SK-N-SH (cell line): ENCODE results near the gene ACSF3. TPM values are rescaled to one million over a fixed set of nuclear protein-coding genes. Genes with fewer than 3 reads are reported as not detected.

Experiments
- CTCF ChIA-PET: fragments of 300-600, 350-600 bp; formaldehyde crosslinking; extraction: SDS; loops from one replicate; lab custom pipeline; 2021; lab: Yijun Ruan, JAX
- POLR2A ChIA-PET: fragments of 350-600 bp; sonication (Branson Sonifier 250); formaldehyde crosslinking; extraction: SDS; loops from one replicate; lab custom pipeline; 2020; ENCODE audit warnings: antibody characterized with exemption, inconsistent platforms; lab: Yijun Ruan, JAX
- DNase-seq: peaks from one replicate; pipeline ENCODE4 v3.0.0; 2012
- H2AFZ ChIP-seq: fragments of 200-600 bp; sonication (generic); 2 replicates; pipeline ENCODE4 v1.8.1; 2016; ENCODE audit warnings: antibody characterized with exemption, mild to moderate bottlenecking, low read depth
- H3F3A ChIP-seq: fragments of 200-600 bp; sonication (generic); replicated peaks from 2 replicates; pipeline ENCODE3; 2016; ENCODE audit warnings: antibody characterized with exemption, mild to moderate bottlenecking; ENCODE audit not compliant: insufficient read depth
- H3K27ac ChIP-seq, 2 experiments: fragments of 200-500 bp in 1 of 2; fragments of 200-600 bp in 1 of 2; sonication (Bioruptor generic) in 1 of 2; sonication (generic), shearing (Covaris generic) in 1 of 2; 2 replicates each; pipeline versions ENCODE4 v1.5.1 to v1.6.1; 2014 to 2016; ENCODE audit warnings: low read depth in 2 of 2, inconsistent platforms in 1 of 2, low read length in 1 of 2, mild to moderate bottlenecking in 1 of 2, mixed read lengths in 1 of 2
- H3K27me3 ChIP-seq: fragments of 200-600 bp; sonication (generic), shearing (Covaris generic); 2 replicates; pipeline ENCODE4 v1.6.1; 2016; ENCODE audit warnings: mixed run types; ENCODE audit not compliant: insufficient read depth
- H3K36me3 ChIP-seq, 2 experiments: fragments of 200-500 bp in 1 of 2; fragments of 200-600 bp in 1 of 2; sonication (Bioruptor generic) in 1 of 2; sonication (generic) in 1 of 2; replicated peaks in 1 of 2; 2 replicates each; pipeline versions ENCODE3 to v1.5.1; 2014 to 2016; ENCODE audit warnings: low read length in 1 of 2, mild to moderate bottlenecking in 1 of 2; ENCODE audit not compliant: insufficient read depth in 2 of 2, control insufficient read depth in 1 of 2
- H3K4me1 ChIP-seq, 2 experiments: fragments of 200-500 bp in 1 of 2; fragments of 200-600 bp in 1 of 2; sonication (Bioruptor generic) in 1 of 2; sonication (generic), shearing (Covaris generic) in 1 of 2; 2 replicates each; pipeline versions ENCODE4 v1.5.1 to v1.6.1; 2014 to 2016; ENCODE audit warnings: low read depth in 1 of 2, low read length in 1 of 2, mixed run types in 1 of 2; ENCODE audit not compliant: insufficient read depth in 2 of 2, control insufficient read depth in 1 of 2
- H3K4me2 ChIP-seq: fragments of 200-600 bp; sonication (generic), shearing (Covaris generic); 2 replicates; pipeline ENCODE4 v1.6.1; 2017; ENCODE audit warnings: mixed run types
- H3K4me3 ChIP-seq, 2 experiments: fragments of 200-500 bp in 1 of 2; fragments of 200-600 bp in 1 of 2; sonication (Bioruptor generic) in 1 of 2; sonication (generic), shearing (Covaris generic) in 1 of 2; 2 replicates each; pipeline versions ENCODE4 v1.5.1 to v1.8.1; 2014 to 2016; ENCODE audit warnings: low read depth in 2 of 2, inconsistent platforms in 1 of 2, low read length in 1 of 2, mild to moderate bottlenecking in 1 of 2, mixed read lengths in 1 of 2, moderate library complexity in 1 of 2
- H3K79me2 ChIP-seq: fragments of 200-600 bp; sonication (generic); 2 replicates; pipeline ENCODE4 v1.8.1; 2017; ENCODE audit warnings: mild to moderate bottlenecking; ENCODE audit not compliant: insufficient read depth
- H3K9ac ChIP-seq: fragments of 200-600 bp; sonication (generic); 2 replicates; pipeline ENCODE4 v1.6.1; 2017; ENCODE audit warnings: mixed run types
- H3K9me2 ChIP-seq: fragments of 200-600 bp; sonication (generic); 2 replicates; pipeline ENCODE4 v1.6.1; 2017; ENCODE audit warnings: mixed run types
- H3K9me3 ChIP-seq: fragments of 200-600 bp; sonication (generic); 2 replicates; pipeline ENCODE4 v1.6.1; 2017; ENCODE audit warnings: mixed run types, mild to moderate bottlenecking, moderate library complexity
- H4K20me1 ChIP-seq: fragments of 200-600 bp; sonication (generic); 2 replicates; pipeline ENCODE4 v1.6.1; 2017; ENCODE audit warnings: mild to moderate bottlenecking, mixed run types; ENCODE audit not compliant: insufficient read depth
- CTCF ChIP-seq: fragments of 200-600 bp; sonication (generic); IDR thresholded peaks from 2 replicates; pipeline ENCODE4 v1.6.1; 2017; ENCODE audit warnings: antibody characterized with exemption, mild to moderate bottlenecking, moderate library complexity
- ELF1 ChIP-seq: IDR thresholded peaks from 2 replicates; pipeline ENCODE4 v1.4.0; 2012
- EZH2phosphoT487 ChIP-seq: fragments of 200-600 bp; sonication (generic); IDR thresholded peaks from 2 replicates; pipeline ENCODE4 v1.6.1; 2017; ENCODE audit warnings: low read depth, mixed run types, mild to moderate bottlenecking, antibody characterized with exemption, moderate library complexity, borderline replicate concordance
- FOSL2 ChIP-seq: IDR thresholded peaks from 2 replicates; pipeline ENCODE4 v1.4.0; 2012; ENCODE audit warnings: low read depth, mild to moderate bottlenecking, moderate library complexity, borderline replicate concordance
- FOXJ3 ChIP-seq: sonication (generic); formaldehyde crosslinking; IDR thresholded peaks from 2 replicates; pipeline ENCODE4 v1.5.1; 2020; ENCODE audit warnings: mild to moderate bottlenecking, missing genetic modification reagents
- FOXM1 ChIP-seq: IDR thresholded peaks from 2 replicates; pipeline ENCODE4 v1.4.0; 2012; ENCODE audit warnings: low read depth, mild to moderate bottlenecking
- GATA2 ChIP-seq: sonication (generic); formaldehyde crosslinking; IDR thresholded peaks from 2 replicates; pipeline ENCODE4 v1.5.0; 2020; ENCODE audit warnings: mild to moderate bottlenecking, missing genetic modification reagents
- NFIC ChIP-seq: IDR thresholded peaks from 2 replicates; pipeline ENCODE4 v1.4.0; 2012; ENCODE audit warnings: borderline replicate concordance
- NRF1 ChIP-seq: IDR thresholded peaks from 2 replicates; pipeline ENCODE4 v1.6.1; 2012; ENCODE audit warnings: low read depth, mild to moderate bottlenecking, low read length
- POLR2AphosphoS5 ChIP-seq: IDR thresholded peaks from 2 replicates; pipeline ENCODE4 v1.6.1; 2012; ENCODE audit warnings: low read depth, low read length
- RAD21 ChIP-seq: IDR thresholded peaks from 2 replicates; pipeline ENCODE4 v1.6.1; 2012; ENCODE audit warnings: mild to moderate bottlenecking, low read length
- SMC3 ChIP-seq: IDR thresholded peaks from 2 replicates; pipeline ENCODE4 v1.6.1; 2012; ENCODE audit warnings: low read depth, low read length, improper control_type of control experiment
- TAF1 ChIP-seq: IDR thresholded peaks from 2 replicates; pipeline ENCODE4 v1.6.1; 2012; ENCODE audit warnings: low read depth, mild to moderate bottlenecking, low read length, moderate library complexity, borderline replicate concordance
- TCF12 ChIP-seq: IDR thresholded peaks from 2 replicates; pipeline ENCODE4 v1.4.0; 2012
- TEAD4 ChIP-seq: IDR thresholded peaks from 2 replicates; pipeline ENCODE4 v1.4.0; 2012; ENCODE audit warnings: mild to moderate bottlenecking, borderline replicate concordance; ENCODE audit not compliant: insufficient read depth
- USF1 ChIP-seq: IDR thresholded peaks from 2 replicates; pipeline ENCODE4 v1.4.0; 2012; ENCODE audit warnings: low read depth, borderline replicate concordance
- USF2 ChIP-seq: fragments of 150-350 bp; IDR thresholded peaks from 2 replicates; pipeline ENCODE4 v1.6.1; 2017; ENCODE audit warnings: antibody characterized with exemption, low read length, low read depth, borderline replicate concordance
- YY1 ChIP-seq: IDR thresholded peaks from 2 replicates; pipeline ENCODE4 v1.4.0; 2012; ENCODE audit warnings: low read depth, mild to moderate bottlenecking
- WGBS: methylation state at CpG from one replicate; pipeline ENCODE4 v1.1.6; 2017; ENCODE audit warnings: low lambda C conversion rate; 5-methylcytosine and 5-hydroxymethylcytosine counted together
- polyA plus RNA-seq, 3 experiments: library from polyadenylated mRNA; depleted of rRNA; stranded (reverse); fragments of >200 nt; gene quantifications; 2 replicates each; pipeline ENCODE4 v1.2.3, GENCODE V29; 2012
- TF ChIP-seq, protein P1 (sequence below): fragments of 150-350 bp; IDR thresholded peaks from 2 replicates; pipeline ENCODE4 v1.6.1; 2016; ENCODE audit warnings: mild to moderate bottlenecking, low read depth, low read length
- TF ChIP-seq, protein P2 (sequence below): IDR thresholded peaks from 2 replicates; pipeline ENCODE4; 2012

The ACSF3 gene
- polyA plus RNA-seq, 1 of the 3 experiments (the other 2 are of a cell fraction): 18.8 TPM

- H3K36me3 ChIP-seq: no peaks in the 10 kb centered on the region
- DNase-seq: no peak
- H3K4me2 ChIP-seq: no peak overlapping the region
- WGBS: no CpG with 5 or more reads among the region's 17 CpGs
- TF ChIP-seq CTCF: no peak
- TF ChIP-seq FOXJ3 (CRISPR knock-in tag): no peak
- no peak for TF ChIP-seq NFIC
- TF ChIP-seq NRF1: no peak
- TF ChIP-seq, protein P1, sequence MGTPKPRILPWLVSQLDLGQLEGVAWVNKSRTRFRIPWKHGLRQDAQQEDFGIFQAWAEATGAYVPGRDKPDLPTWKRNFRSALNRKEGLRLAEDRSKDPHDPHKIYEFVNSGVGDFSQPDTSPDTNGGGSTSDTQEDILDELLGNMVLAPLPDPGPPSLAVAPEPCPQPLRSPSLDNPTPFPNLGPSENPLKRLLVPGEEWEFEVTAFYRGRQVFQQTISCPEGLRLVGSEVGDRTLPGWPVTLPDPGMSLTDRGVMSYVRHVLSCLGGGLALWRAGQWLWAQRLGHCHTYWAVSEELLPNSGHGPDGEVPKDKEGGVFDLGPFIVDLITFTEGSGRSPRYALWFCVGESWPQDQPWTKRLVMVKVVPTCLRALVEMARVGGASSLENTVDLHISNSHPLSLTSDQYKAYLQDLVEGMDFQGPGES: no peak
- TF ChIP-seq FOXM1: no peak
- no peak for TF ChIP-seq ELF1
- TF ChIP-seq, protein P2, sequence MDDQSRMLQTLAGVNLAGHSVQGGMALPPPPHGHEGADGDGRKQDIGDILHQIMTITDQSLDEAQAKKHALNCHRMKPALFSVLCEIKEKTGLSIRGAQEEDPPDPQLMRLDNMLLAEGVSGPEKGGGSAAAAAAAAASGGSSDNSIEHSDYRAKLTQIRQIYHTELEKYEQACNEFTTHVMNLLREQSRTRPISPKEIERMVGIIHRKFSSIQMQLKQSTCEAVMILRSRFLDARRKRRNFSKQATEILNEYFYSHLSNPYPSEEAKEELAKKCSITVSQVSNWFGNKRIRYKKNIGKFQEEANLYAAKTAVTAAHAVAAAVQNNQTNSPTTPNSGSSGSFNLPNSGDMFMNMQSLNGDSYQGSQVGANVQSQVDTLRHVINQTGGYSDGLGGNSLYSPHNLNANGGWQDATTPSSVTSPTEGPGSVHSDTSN: no peak
- TF ChIP-seq RAD21: no peak
- no peak for TF ChIP-seq TAF1
- TF ChIP-seq YY1: no peak
- TF ChIP-seq EZH2phosphoT487: no peak
- no peak for TF ChIP-seq TEAD4
- TF ChIP-seq GATA2 (CRISPR knock-in tag): no peak
- TF ChIP-seq POLR2AphosphoS5: no peak
- no peak for TF ChIP-seq USF1
- no peak for TF ChIP-seq FOSL2
- no peak for TF ChIP-seq USF2
- no peak for TF ChIP-seq SMC3
- TF ChIP-seq TCF12: no peak
- H3K9me3 ChIP-seq: no peaks in the 10 kb centered on the region
- no peak overlapping the region for H3K9ac ChIP-seq
- H3K4me1 ChIP-seq: peaks cover 0 to 7% of the 10 kb centered on the region in 2 experiments; a peak in 1 of 4 replicates
- POLR2A ChIA-PET: no interaction called here
- no peak overlapping the region for H3K4me3 ChIP-seq
- no peaks in the 10 kb centered on the region for H3K79me2 ChIP-seq
- CTCF ChIA-PET: interaction anchor here (0.6 kb wide), 1 partner anchor 24 kb away, joined by 3 read pairs; no protein-coding TSS in a partner anchor
- no peak overlapping the region for H2AFZ ChIP-seq
- no peaks in the 10 kb centered on the region for H4K20me1 ChIP-seq
- no peaks in the 10 kb centered on the region for H3K9me2 ChIP-seq
- no peaks in the 10 kb centered on the region for H3F3A ChIP-seq
- H3K27ac ChIP-seq: no peak overlapping the region
- 0 out of 2 replicates have a peak, but pooled peaks cover 6% of the 10 kb centered on the region for H3K27me3 ChIP-seq
Measured at GRCh38 chr16:89063768-89064320, 29.8 kb upstream of the ACSF3 start.
